Measurements from ENCODE around the gene CACNA1B.
"Not testable (repeated sequence)": the region's sequence is repeated elsewhere in the genome, so short reads cannot be mapped to it uniquely, and the experiment has no call there.

Gene CACNA1B

DNA sequence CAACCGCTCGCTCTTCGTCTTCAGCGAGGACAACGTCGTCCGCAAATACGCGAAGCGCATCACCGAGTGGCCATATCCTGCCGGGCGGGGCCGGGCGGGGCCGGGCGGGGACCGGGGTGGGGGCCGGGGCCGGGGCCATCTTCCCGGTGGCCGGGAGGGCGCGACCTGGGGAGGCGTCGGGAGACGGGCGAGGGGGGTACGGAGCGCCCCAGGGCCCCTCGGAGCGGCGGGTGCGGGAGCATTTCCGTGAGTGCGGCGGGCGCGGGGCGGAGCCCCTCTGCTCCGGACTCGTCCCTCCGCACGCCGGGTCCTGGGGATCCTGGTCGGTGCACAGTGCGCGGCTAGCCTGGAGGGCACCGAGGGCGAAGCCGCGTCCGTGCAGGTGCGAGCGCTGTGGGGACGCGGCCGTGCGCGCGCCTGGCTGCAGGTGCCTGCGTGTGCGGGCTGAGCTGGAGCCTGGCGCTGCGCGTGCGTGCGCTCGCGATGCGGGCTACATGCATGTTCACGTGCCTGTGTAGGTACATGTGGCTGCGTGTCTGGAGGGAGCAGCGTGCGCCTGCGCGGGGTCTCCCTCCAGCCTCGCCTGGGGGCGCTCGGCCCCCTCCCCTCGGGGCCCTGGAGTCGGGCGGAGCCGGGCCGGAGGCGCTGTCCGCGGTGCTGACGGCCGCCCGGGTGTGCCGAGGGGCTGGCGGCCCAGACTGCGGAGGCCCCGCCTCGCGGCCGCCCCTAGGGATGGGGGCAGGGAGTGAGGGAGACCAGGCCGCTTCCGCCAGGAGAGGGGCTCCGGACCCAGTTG lies 762 bp downstream of the CACNA1B start:
- TF ChIP-seq Cebpa-rat (IDR thresholded peaks at IDR 0.05) = no peak
- Histone ChIP-seq H3K27ac (no peak overlapping the region), H3K9me3 (peaks cover 18% of the 10 kb centered on the region), H3K27me3 (no peaks in the 10 kb centered on the region), H3K4me2 (no peak overlapping the region), H3K36me3 (no peaks in the 10 kb centered on the region), H4K20me1 (no peaks in the 10 kb centered on the region), H3K9ac (no peak overlapping the region), H3K4me1 (0 out of 2 replicates have a peak, but pooled peaks cover 10% of the 10 kb centered on the region), H3K4me3 (no peak overlapping the region)

- Histone ChIP-seq H3K27me3 (no peaks in the 10 kb centered on the region), H3K36me3 (no peaks in the 10 kb centered on the region), H3K4me1 (0 out of 2 replicates have a peak, but pooled peaks cover 10% of the 10 kb centered on the region), H3K4me2 (no peak overlapping the region), H3K4me3 (no peak overlapping the region), H4K20me1 (no peaks in the 10 kb centered on the region), H3K9ac (no peak overlapping the region), H3K9me3 (peaks cover 18% of the 10 kb centered on the region), H3K27ac (no peak overlapping the region)
- TF ChIP-seq Cebpa-rat (IDR thresholded peaks at IDR 0.05) = no peak
These were observed 1.5 kb downstream of the CACNA1B start for GRCh38 chr9:137879052-137879451.

GRCh38 chr9:137879566-137880150 lies 2.1 kb downstream of the CACNA1B start:
- no peak overlapping the region for H3K4me2 ChIP-seq
- H3K27me3 ChIP-seq = no peaks in the 10 kb centered on the region
- peaks cover 18% of the 10 kb centered on the region for H3K9me3 ChIP-seq
- H3K4me3 ChIP-seq = no peak overlapping the region
- no peak for TF ChIP-seq Cebpa-rat (IDR thresholded peaks at IDR 0.05)
- H3K27ac ChIP-seq = no peak overlapping the region
- no peaks in the 10 kb centered on the region for H3K36me3 ChIP-seq
- H4K20me1 ChIP-seq = no peaks in the 10 kb centered on the region
- no peak overlapping the region for H3K9ac ChIP-seq
- 0 out of 2 replicates have a peak, but pooled peaks cover 10% of the 10 kb centered on the region for H3K4me1 ChIP-seq

GRCh38 chr9:137880160-137880975 lies 2.8 kb downstream of the CACNA1B start:
- 0 out of 2 replicates have a peak overlapping the region, but pooled peaks have one; percentile 13 for H3K4me2 ChIP-seq
- peaks cover 18% of the 10 kb centered on the region for H3K9me3 ChIP-seq
- no peak for TF ChIP-seq Cebpa-rat (IDR thresholded peaks at IDR 0.05)
- H3K27ac ChIP-seq = no peak overlapping the region
- H3K4me3 ChIP-seq = no peak overlapping the region
- H3K4me1 ChIP-seq = 0 out of 2 replicates have a peak, but pooled peaks cover 10% of the 10 kb centered on the region
- H3K27me3 ChIP-seq = no peaks in the 10 kb centered on the region
- no peak overlapping the region for H3K9ac ChIP-seq
- no peaks in the 10 kb centered on the region for H4K20me1 ChIP-seq
- no peaks in the 10 kb centered on the region for H3K36me3 ChIP-seq

DNA sequence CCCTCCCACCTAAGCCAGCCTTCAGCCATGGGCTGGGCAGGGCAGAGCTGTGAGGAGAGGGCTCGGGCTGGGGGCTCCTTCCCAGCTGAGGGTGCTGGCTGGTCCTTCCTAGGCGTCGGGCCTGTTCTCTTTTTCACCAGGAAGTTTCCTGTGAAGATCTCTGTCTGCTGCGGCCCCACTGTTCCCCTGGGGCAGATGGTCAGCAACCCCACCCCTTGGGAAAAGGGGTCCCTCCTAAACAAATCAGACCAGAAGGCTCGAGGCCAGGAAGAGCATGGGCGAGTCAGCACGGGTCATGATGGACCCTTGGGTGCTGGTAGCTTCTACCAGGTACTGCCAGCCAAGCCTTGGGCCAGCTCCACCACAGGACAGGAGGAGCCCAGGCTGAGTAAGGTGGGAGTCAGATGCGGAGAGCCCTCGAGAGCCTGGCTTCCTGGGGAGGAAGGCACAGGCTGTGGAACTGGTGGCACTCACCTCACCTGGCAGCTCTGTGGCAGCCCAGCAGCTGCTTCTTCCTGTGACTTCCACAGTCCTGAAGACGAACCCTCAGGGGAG lies 3.5 kb downstream of the CACNA1B start:
- Histone ChIP-seq H3K4me3 (no peak overlapping the region), H3K4me2 (peak overlapping the region; percentile 13; the same call in 1 of the 2 replicates), H3K36me3 (no peaks in the 10 kb centered on the region), H4K20me1 (no peaks in the 10 kb centered on the region), H3K4me1 (0 out of 2 replicates have a peak, but pooled peaks cover 10% of the 10 kb centered on the region), H3K9ac (no peak overlapping the region), H3K27ac (no peak overlapping the region), H3K27me3 (no peaks in the 10 kb centered on the region), H3K9me3 (peaks cover 18% of the 10 kb centered on the region)
- TF ChIP-seq Cebpa-rat (IDR thresholded peaks at IDR 0.05) = no peak

- Histone ChIP-seq H3K27me3 (no peaks in the 10 kb centered on the region), H3K4me2 (no peak overlapping the region), H3K4me3 (no peak overlapping the region), H3K27ac (no peak overlapping the region), H3K9ac (no peak overlapping the region), H3K9me3 (peaks cover 11% of the 10 kb centered on the region), H3K36me3 (no peaks in the 10 kb centered on the region), H4K20me1 (no peaks in the 10 kb centered on the region), H3K4me1 (0 out of 2 replicates have a peak, but pooled peaks cover 10% of the 10 kb centered on the region)
- TF ChIP-seq Cebpa-rat (IDR thresholded peaks at IDR 0.05) = no peak
These were observed 4.3 kb downstream of the CACNA1B start for GRCh38 chr9:137881591-137882505.

DNA sequence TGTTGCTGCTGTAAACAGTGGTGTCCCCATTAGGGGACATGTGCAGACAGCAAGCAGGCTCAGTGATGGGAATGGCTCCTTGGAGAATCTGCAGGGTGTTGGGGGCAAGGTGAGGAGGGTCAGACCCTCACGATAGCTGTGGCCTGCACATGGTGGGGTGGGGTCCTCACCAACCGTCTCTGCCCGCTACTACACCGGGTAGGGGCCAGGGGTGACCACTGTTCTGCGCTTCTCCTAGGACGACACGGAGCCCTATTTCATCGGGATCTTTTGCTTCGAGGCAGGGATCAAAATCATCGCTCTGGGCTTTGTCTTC lies 4.9 kb downstream of the CACNA1B start:
- Histone ChIP-seq H3K27me3 (no peaks in the 10 kb centered on the region), H3K36me3 (no peaks in the 10 kb centered on the region), H3K4me2 (no peak overlapping the region), H3K9ac (no peak overlapping the region), H3K4me1 (0 out of 2 replicates have a peak, but pooled peaks cover 10% of the 10 kb centered on the region), H3K4me3 (no peak overlapping the region), H4K20me1 (no peaks in the 10 kb centered on the region), H3K9me3 (peaks cover 6% of the 10 kb centered on the region), H3K27ac (no peak overlapping the region)
- TF ChIP-seq Cebpa-rat (IDR thresholded peaks at IDR 0.05) = no peak

DNA sequence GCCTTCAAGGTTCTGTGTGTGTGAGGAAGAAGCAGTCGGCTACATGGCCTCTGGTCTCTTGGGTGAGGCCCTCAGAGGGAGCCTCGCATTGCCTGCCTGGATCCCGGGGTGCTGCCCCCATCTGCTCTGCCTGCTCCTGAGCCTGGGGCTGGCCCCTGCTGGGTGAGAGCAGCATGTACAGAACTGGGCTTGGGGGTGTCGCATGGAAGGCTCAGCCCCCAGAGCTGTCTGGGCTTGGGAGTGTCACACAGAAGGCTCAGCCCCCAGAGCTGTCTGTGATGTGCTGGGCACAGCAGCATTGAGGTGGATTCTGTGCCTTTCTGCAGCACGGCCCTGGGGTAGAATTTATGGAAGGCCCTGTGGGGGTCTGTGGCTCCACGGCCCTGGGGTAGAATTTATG lies 6.4 kb downstream of the CACNA1B start:
- H3K27me3 ChIP-seq, H3K36me3 ChIP-seq, H3K4me2 ChIP-seq, H4K20me1 ChIP-seq, H3K9me3 ChIP-seq, H3K27ac ChIP-seq, H3K4me1 ChIP-seq, H3K9ac ChIP-seq, H3K4me3 ChIP-seq: not testable (repeated sequence)

DNA sequence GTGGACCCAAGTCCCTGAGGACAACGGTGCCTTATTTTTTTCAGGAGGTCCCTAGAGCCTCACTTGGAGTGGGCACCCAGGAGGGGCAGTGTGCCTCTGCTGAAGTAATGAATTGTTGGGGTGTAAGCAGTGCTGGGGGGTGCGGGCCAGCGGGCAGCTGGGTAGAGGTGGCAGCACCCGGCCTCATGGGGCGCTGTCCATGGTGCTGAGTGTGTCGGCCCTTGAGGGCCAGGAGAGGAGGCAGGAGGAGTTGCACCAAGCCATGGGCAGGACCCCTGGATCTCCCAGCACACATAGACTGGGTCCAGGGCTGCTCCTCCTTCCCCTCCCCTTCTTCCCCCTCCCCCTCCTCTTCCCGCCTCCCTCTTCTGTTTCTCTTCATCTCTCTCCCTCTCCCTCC lies 7.0 kb downstream of the CACNA1B start:
- H3K4me3 ChIP-seq, H3K4me1 ChIP-seq, H3K9ac ChIP-seq, H3K27ac ChIP-seq, H3K9me3 ChIP-seq, H4K20me1 ChIP-seq, H3K36me3 ChIP-seq, H3K4me2 ChIP-seq, H3K27me3 ChIP-seq: not testable (repeated sequence)

DNA sequence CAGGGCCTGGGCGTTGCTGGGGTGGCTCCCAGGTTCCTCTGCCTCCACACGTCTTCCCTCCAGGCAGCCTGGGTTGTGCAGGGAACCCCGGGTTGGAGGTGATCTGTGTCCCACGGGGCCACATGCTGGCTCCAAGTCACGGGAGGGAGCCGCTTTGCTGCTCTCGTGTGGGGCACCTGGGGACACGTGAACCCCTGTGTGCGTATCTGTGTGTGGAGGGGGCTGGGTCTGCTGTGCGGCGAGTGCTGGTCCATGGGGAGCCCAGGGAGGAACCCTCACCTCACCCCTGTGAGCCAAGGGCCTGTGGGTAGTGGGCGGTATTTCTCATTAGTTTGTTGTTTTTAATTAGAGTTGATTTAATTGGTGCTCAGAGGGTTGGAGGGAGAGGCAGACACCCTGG lies 7.5 kb downstream of the CACNA1B start:
- not testable (repeated sequence) for H4K20me1 ChIP-seq, H3K9ac ChIP-seq, H3K4me3 ChIP-seq, H3K4me1 ChIP-seq, H3K27me3 ChIP-seq, H3K36me3 ChIP-seq, H3K4me2 ChIP-seq, H3K27ac ChIP-seq, H3K9me3 ChIP-seq

DNA sequence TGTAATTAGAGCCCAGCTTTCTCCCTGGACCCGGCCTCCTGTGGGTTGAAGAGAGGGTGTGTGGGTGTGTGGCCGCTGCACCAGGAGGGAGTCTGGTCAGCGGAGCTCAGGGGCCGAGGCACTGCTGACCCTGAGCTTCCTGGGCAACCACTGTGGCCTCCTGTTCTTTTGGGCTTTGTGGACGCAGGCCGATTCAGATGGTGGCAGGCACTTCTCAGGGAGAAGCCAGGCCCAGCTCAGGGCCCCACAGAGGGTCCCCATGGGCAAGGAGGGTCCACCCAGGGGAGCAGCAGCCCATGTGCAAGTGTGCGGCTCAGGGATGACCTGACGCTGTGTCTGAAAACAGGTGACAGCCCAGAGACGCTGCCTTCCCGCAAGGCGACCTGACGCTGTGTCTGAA lies 11.0 kb downstream of the CACNA1B start:
- H3K4me1 ChIP-seq, H3K9me3 ChIP-seq, H3K27me3 ChIP-seq, H3K9ac ChIP-seq, H3K36me3 ChIP-seq, H3K27ac ChIP-seq, H4K20me1 ChIP-seq, H3K4me3 ChIP-seq, H3K4me2 ChIP-seq: not testable (repeated sequence)

DNA sequence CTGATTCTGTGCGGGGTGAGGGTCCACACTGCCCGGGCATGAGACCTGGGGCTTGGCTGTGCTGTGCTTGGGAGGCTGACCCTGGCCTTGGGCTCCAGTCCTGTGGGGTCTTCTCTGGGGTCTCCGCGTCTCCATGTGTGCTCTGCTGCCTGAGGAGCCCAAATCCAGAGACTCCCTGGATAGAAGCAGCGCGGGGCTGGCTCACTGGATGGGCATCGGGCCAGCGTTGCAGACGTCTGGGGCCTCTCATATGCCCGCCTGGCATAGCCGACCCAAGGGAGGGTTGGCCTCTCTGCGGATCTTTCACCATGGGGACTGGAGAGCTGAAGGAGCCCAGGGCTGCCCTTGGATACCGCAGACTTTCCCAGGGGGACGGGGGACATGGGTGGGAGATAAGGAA lies 12.4 kb downstream of the CACNA1B start:
- not testable (repeated sequence) for H3K4me2 ChIP-seq, H3K9ac ChIP-seq, H3K4me1 ChIP-seq

More for the DNA sequence above, 12.4 kb downstream of the CACNA1B start:
- not testable (repeated sequence) for H3K27ac ChIP-seq, H4K20me1 ChIP-seq, H3K9me3 ChIP-seq, H3K27me3 ChIP-seq, H3K36me3 ChIP-seq, H3K4me3 ChIP-seq
